Stimulated activated CD4-positive, alpha-beta T cell treated with anti-CD3 and anti-CD28 coated beads, Interleukin-1b, Interleukin-23, amount 100 ng/mL, for 4 hours (primary cell): Measurements from ENCODE around the gene CAPN7.

Source experiments
- DNase-seq, 2 donors: peaks; one replicate each; pipeline ENCODE4 v3.0.0-alpha.2; 2020; ENCODE audit warnings: low read depth in 2 of 2

The CAPN7 gene

GRCh38 chr3:15273227-15273626, 67.2 kb downstream of the CAPN7 start:
- DNase-seq = no peak

GRCh38 chr3:15276028-15276724, 70.1 kb downstream of the CAPN7 start:
- no peak for DNase-seq

- no peak for DNase-seq
Measured at GRCh38 chr3:15277861-15278500, 71.9 kb downstream of the CAPN7 start.

- no peak for DNase-seq
Measured at GRCh38 chr3:15279205-15279604, 73.2 kb downstream of the CAPN7 start.

DNA sequence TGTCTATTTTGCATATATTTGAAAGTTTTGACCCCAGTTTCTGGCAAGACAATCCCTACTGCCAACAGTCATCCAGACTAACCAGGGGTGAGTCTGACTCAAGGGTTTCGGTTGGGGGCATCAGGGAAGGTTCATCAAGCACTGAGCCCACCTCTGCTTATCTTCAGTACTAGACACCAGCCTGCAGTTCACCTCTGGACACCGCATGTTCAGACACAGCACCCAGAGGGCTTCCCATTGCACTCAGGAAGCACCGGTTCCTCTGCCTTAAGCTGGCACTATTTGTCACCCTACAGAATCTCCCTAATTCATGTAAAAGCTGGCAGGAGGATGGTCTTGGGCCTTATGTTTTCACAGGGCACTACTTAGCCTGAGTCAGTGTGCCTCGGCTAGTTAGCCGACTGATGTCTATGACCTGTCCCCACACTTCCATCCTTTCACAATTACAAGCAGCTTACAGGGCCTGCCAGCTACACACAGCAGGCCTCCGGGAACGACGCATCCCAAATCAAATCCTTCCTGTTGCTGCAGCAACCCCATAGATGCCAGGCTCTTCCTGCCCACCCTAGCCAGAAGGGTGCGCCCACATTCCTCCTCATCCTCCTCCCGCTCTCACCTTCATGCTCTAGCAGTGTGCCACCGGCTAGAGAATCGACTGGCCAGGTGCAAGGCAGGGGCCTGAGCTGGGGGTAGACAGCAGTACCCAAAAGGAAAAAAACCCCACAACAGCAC, 73.8 kb downstream of the CAPN7 start:
- no peak for DNase-seq

GRCh38 chr3:15280853-15281532, 74.9 kb downstream of the CAPN7 start:
- no peak for DNase-seq

DNA sequence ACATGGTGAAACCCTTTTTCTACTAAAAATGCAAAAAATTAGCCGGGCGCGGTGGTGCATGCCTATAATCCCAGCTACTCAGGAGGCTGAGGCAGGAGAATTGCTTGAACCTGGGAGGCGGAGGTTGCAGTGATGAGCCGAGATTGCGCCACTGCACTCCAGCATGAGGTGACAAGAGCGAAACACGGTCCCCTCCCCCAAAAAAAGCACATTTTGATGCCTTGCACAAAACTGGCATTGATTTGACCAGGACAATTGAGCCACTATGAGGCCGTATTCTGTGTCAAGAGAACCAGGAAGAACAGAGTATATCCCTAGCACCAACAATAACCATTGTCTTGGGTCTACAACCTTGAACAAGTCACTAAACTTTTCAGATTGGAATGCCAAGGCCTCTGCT, 75.8 kb downstream of the CAPN7 start:
- DNase-seq = no peak

- no peak for DNase-seq
Measured at GRCh38 chr3:15283702-15284101, 77.7 kb downstream of the CAPN7 start.

DNA sequence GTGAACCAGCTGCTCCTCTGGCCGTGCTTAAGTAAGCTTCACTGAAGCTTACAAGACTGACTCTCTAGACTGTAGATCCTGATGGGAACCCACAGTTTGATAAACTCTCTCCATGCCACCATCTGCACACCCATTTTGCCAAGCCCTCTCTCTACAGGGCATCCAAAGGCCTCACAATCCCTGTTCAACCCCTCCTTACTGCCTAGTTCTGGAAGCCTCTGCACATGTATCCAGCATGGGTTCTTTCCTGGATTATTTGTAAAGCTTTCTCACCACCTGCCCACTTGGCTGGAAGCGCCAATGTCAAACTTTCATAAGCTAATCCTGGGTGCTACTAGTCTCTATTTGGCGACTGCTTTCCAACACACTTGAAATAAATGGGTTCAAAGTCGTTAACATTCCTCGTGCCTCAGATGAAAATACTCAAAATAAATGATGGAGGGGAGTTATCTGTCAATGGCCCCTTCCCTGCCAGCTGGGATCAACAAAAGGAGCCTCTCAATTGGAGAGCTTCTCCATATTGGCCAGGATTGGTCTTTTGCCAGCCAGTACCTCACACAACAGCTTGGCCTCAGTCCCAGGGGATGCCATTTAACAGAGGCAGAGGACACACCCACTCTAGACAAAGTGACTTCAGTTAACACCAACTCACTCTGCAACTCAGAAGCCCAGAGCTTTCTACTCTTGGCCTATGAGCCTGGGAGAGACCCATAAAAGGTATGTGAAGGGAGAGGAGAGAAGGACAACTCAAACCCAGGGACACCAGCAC, 78.3 kb downstream of the CAPN7 start:
- no peak for DNase-seq

GRCh38 chr3:15286022-15286421, 80.0 kb downstream of the CAPN7 start:
- no peak for DNase-seq

DNA sequence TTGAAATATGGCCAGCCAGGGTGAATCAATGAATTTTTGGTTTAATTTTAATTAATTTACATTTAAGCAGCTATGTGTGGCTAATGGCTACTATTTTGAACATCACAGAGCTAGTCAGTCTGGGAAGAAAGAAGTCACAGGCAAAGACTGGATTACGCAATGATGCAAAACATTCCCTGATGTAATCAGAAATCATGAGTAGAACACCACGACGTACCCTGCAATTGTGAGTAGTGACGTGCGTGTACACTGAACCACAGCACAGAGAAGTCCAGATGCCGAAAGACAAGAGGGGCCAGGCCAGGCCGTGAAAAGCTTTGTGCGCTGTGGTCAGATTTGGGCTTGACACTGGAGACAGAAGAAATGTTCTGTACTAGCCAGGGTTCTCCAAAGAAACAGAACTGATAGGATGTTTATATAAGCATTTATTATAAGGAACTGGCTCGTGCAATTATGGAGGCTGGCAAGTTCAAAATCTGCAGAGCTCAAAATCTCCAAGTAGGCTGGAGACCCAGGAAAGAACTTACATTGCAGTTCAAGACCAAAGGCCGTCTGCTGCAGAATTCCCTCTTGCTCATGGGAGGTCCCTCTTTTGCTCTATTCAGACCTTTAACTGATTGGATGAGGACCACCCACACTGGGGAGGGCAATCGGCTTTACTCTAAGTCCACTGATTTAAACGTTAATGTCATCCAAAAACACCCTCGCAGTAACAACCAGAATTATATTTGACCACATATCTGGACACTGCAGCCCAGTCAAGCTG, 81.7 kb downstream of the CAPN7 start:
- no peak for DNase-seq

DNA sequence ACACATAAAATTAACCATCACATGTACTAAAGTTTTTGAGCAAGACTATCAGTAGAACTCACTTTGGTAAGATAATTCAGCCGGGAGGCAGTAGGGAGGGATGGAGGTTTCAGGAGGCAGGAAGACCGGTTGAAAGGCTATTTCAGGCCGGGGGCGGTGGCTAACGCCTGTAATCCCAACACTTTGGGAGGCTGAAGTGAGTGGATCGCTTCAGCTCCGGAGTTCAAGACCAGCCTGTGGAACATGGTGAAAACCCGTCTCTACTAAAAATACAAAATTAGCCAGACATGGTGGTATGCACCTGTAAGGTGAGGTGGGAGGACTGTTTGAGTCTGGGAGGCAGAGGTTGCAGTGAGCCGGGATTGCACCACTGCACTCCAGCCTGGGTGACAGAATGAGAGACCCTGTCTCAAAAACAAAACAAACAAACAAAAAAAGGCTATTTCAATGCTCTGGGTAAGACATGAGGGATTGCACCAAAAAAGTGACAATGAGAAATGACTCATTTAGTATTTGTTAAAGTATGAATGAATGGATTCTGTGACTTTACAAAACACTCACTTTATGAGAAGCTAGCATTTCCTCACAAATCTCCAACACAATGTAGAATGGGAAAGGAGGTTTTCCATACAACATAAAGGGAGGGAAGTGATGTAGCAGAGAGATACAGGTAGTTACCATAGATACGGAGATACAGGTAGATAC, 82.4 kb downstream of the CAPN7 start:
- DNase-seq = no peak

DNA sequence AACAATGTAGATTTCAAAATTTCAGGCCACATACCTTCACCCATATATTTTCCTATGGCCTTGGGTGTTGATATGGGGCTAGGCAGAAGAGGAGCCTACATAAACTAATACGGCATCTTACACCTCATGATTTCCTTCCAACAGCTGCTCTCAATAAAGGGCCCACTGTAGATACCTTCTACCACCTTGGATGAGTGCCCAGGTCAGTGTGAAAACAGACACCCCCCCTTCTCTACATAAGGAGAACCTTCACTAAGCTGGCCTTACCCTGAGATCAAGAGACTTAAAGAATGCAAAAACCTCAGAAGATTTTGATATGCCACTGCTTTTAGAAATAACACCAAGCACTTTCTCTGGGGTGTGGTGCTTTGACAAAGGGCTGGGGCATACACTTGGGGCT, 83.6 kb downstream of the CAPN7 start:
- no peak for DNase-seq

DNA sequence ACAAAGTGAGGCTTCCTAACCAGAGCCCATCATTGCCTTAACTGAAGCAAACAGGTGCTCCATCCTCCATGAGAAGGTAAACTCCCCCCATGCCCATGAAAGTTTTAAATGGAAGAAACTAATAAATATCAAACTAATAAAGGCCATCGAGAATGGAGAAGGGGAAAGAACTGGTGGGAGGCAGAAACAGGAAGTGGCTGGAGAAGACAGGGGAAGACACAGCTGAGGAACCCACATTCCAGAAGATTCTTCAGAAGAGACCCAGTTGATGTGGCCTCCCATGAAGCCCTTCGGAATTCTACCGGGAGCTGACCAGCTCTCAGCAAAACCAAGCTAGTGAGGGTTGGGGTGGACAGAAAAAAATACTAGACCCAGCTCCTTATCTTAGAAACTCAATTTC, 84.7 kb downstream of the CAPN7 start:
- DNase-seq = no peak

- DNase-seq = no peak
Measured at GRCh38 chr3:15291589-15292541, 85.8 kb downstream of the CAPN7 start.

- no peak for DNase-seq
Measured at GRCh38 chr3:15292765-15293522, 86.9 kb downstream of the CAPN7 start.

DNA sequence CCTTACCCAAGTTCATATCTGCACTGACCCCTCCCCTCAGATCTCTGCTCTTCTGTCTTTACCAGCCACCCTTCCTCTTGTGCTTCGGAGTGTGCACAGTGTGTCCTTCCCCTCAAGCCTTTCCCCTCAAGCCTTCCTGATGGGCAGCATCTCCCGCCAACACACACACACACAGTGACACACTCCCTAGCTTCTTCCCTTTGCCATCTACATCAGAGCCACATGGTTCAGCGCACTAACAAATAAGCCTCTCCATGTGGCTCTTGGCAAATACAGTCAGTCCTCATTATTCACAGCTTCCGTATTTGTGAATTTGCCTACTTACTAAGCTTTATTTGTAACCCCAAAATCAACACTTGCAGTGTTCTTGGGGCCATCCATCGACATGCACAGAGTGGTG, 88.9 kb downstream of the CAPN7 start:
- no peak for DNase-seq

DNA sequence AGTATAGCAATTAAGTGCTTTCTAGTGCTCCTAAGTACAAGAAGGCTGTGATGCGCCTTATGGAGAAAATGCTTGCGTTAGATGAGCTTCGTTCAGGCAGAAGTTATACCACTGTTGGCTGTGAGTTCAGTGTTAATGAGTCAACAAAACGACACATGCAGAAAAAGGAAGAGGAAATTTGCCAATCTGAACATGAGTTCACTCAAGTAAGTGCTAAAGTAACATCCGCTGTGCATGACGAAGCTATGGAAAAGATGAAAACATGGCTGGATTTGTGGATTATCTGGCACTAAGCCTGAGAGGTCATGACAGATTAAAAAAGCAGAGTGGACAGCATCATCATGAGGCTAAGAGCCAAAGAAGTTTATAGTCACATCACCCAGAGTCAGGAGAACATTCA, 89.5 kb downstream of the CAPN7 start:
- no peak for DNase-seq
